Uterus (tissue), 2 donors: ENCODE measurements around the gene IVNS1ABP.

ENCODE experiments used
- CTCF ChIP-seq, 4 experiments: fragments of 200-600 bp in 2 of 4; fragments of 450-650 bp in 2 of 4; sonication (generic) in 2 of 4; IDR thresholded peaks; one replicate each; pipeline ENCODE4 v1.5.1; 2016 to 2019; ENCODE audit warnings: antibody characterized with exemption in 4 of 4, mild to moderate bottlenecking in 2 of 4, moderate library complexity in 1 of 4
- POLR2A ChIP-seq, 2 donors: fragments of 450-650 bp; IDR thresholded peaks; one replicate each; pipeline ENCODE4 v1.6.1; 2016; ENCODE audit warnings: antibody characterized with exemption in 2 of 2, mild to moderate bottlenecking in 1 of 2, moderate library complexity in 1 of 2

- TF ChIP-seq CTCF (IDR thresholded peaks at IDR 0.05): no peak
- TF ChIP-seq POLR2A (IDR thresholded peaks at IDR 0.05): no peak
These were observed 49.3 kb downstream of the IVNS1ABP start for GRCh38 chr1:185267701-185268100.
